PC-9 (cell line): ENCODE results near the gene CLUH.

Experiments used
- CTCF ChIP-seq: fragments of 200-600 bp; sonication (generic); conservative IDR thresholded peaks from 2 replicates; pipeline ENCODE4 v1.6.1; 2017; ENCODE audit warnings: mixed run types, antibody characterized with exemption, mild to moderate bottlenecking, moderate library complexity
- EZH2 ChIP-seq: fragments of 200-600 bp; sonication (generic); IDR thresholded peaks from 2 replicates; pipeline ENCODE4 v1.8.0; 2017; ENCODE audit warnings: antibody characterized with exemption, low read depth

GRCh38 chr17:2701161-2701995 is 10.2 kb downstream of the CLUH start:
- TF ChIP-seq CTCF (no peak), EZH2 (no peak)
